Mesodermal cell (in vitro differentiated cells): ENCODE data around the gene KIAA1210.

Source experiments
- H3K27ac ChIP-seq: 2 replicates; pipeline ENCODE4 v1.7.0; 2013; ENCODE audit warnings: mild to moderate bottlenecking, low read depth, low read length, moderate library complexity; ENCODE audit not compliant: severe bottlenecking
- H3K36me3 ChIP-seq: 2 replicates; pipeline ENCODE4 v1.7.1; 2013; ENCODE audit warnings: mild to moderate bottlenecking, low read length, moderate library complexity; ENCODE audit not compliant: control insufficient read depth, insufficient read depth
- H3K4me1 ChIP-seq: one replicate; pipeline ENCODE4 v1.7.1; 2013; ENCODE audit warnings: mild to moderate bottlenecking, low read length; ENCODE audit not compliant: insufficient read depth, control insufficient read depth, poor library complexity, severe bottlenecking
- H3K4me3 ChIP-seq: 2 replicates; pipeline ENCODE4 v1.7.0; 2013; ENCODE audit warnings: low read length, control low read depth, mild to moderate bottlenecking; ENCODE audit not compliant: insufficient read depth, poor library complexity, severe bottlenecking; ENCODE audit errors: extremely low read depth
- H3K9me3 ChIP-seq: 2 replicates; pipeline ENCODE4 v1.7.1; 2013; ENCODE audit warnings: mild to moderate bottlenecking, low read length, moderate library complexity; ENCODE audit not compliant: control insufficient read depth
- WGBS, 2 experiments: methylation state at CpG; one replicate each; pipeline ENCODE4 v1.1.5; 2013; ENCODE audit warnings: missing lambda C conversion rate in 2 of 2; ENCODE audit not compliant: insufficient coverage in 2 of 2; 5-methylcytosine and 5-hydroxymethylcytosine counted together

KIAA1210 gene

GRCh38 chrX:119134466-119134865 lies 6.9 kb upstream of the KIAA1210 start:
- Histone ChIP-seq H3K36me3 (no peaks in the 10 kb centered on the region), H3K27ac (no peak overlapping the region), H3K4me1 (no peaks in the 10 kb centered on the region), H3K4me3 (no peak overlapping the region), H3K9me3 (no peaks in the 10 kb centered on the region)
- 100% methylated on average over 2 of the region's 2 CpGs for WGBS, 2 experiments

DNA sequence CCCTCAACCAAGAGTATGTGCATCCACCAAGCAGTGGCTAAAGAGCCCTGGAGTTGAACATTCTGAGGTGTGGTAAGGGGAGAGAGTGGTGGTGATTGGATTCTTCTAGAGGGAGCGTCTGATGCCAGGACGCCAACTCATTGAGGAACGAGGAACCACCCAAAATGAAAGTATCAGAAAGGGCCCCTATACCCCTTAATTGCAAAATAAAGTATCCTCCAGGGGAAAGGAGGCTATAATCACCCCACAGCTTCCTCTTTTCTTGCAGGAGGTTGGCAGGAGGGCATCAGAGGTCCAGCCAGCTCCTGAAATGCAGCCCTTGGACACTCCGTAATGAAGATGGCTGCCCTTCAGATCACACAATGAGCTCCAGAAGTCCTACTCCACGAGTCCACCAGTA lies 5.3 kb upstream of the KIAA1210 start:
- no peak overlapping the region for H3K4me3 ChIP-seq
- no peaks in the 10 kb centered on the region for H3K4me1 ChIP-seq
- no peak overlapping the region for H3K27ac ChIP-seq
- no peaks in the 10 kb centered on the region for H3K36me3 ChIP-seq
- WGBS, 2 experiments, result no CpG with 5 or more reads among the region's 5 CpGs
- no peaks in the 10 kb centered on the region for H3K9me3 ChIP-seq

- no peaks in the 10 kb centered on the region for H3K36me3 ChIP-seq
- no peak overlapping the region for H3K4me3 ChIP-seq
- 83% methylated on average over 1 of the region's 2 CpGs; no CpG with 5 or more reads in 1 of the 2 experiments for WGBS, 2 experiments
Observed at GRCh38 chrX:119132316-119132715, 4.7 kb upstream of the KIAA1210 start.

GRCh38 chrX:119130911-119131310 lies 3.3 kb upstream of the KIAA1210 start:
- WGBS, 2 experiments, result no CpG with 5 or more reads among the region's 2 CpGs
- no peaks in the 10 kb centered on the region for H3K36me3 ChIP-seq
- H3K9me3 ChIP-seq, result no peaks in the 10 kb centered on the region
- H3K4me1 ChIP-seq, result no peaks in the 10 kb centered on the region
- no peak overlapping the region for H3K27ac ChIP-seq
- no peak overlapping the region for H3K4me3 ChIP-seq

More at GRCh38 chrX:119132316-119132715, 4.7 kb upstream of the KIAA1210 start:
- Histone ChIP-seq H3K9me3 (no peaks in the 10 kb centered on the region), H3K4me1 (no peaks in the 10 kb centered on the region), H3K27ac (no peak overlapping the region)

DNA sequence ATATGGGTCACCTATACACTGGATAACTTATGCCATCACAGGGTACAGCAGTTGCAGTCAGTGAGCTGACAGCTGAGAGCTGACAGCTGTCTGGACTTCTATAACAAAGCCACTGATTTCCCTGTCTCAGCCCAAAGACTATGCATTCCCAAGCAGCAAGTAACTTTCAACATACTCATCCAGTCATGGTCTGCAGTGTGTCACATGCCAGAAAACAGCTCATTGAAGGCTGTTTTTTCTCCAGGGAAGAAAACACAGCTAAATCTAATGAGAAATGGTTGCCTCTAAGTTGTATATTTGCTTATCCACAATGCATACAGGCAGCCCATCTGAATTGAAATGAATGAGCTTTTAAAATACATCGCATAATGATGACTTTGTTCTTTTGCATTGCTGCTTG lies 6.3 kb downstream of the KIAA1210 start:
- H3K36me3 ChIP-seq, result no peaks in the 10 kb centered on the region
- H3K4me1 ChIP-seq, result peaks cover 6% of the 10 kb centered on the region
- no peak overlapping the region for H3K4me3 ChIP-seq
- peak overlapping the region; percentile 1 for H3K27ac ChIP-seq
- no CpG with 5 or more reads among the region's 1 CpG for WGBS, 2 experiments
- no peaks in the 10 kb centered on the region for H3K9me3 ChIP-seq

- Histone ChIP-seq H3K9me3 (no peaks in the 10 kb centered on the region), H3K27ac (no peak overlapping the region), H3K36me3 (no peaks in the 10 kb centered on the region), H3K4me3 (no peak overlapping the region), H3K4me1 (peaks cover 6% of the 10 kb centered on the region)
- WGBS, 2 experiments, result no CpG with 5 or more reads among the region's 6 CpGs
Observed at GRCh38 chrX:119118780-119119395, 8.7 kb downstream of the KIAA1210 start.

DNA sequence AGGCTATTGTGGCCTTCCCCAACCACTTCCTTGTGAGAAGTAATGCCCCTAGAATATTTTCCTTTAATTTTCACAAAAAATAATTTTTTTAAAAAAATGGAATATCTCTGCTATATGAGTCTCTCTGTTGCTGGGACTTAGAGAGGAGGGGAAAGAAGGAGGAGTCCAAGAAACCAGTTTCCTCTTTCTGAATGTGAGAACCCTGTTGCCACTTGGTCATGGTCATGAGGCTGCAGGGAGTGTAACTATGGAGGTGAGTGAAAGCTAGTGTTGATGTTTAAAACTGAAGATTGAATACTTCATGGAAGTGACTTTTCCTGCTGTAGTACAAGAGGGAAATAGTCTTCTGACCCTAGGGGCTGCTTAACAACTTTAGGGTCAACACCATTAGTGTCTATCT lies 20.4 kb downstream of the KIAA1210 start:
- Histone ChIP-seq H3K36me3 (no peaks in the 10 kb centered on the region), H3K4me3 (no peak overlapping the region), H3K9me3 (no peaks in the 10 kb centered on the region), H3K27ac (no peak overlapping the region), H3K4me1 (peaks cover 9% of the 10 kb centered on the region)

- Histone ChIP-seq H3K4me1 (peaks cover 9% of the 10 kb centered on the region), H3K36me3 (no peaks in the 10 kb centered on the region), H3K9me3 (no peaks in the 10 kb centered on the region), H3K27ac (no peak overlapping the region), H3K4me3 (no peak overlapping the region)
Observed at GRCh38 chrX:119105826-119106225, 21.8 kb downstream of the KIAA1210 start.

DNA sequence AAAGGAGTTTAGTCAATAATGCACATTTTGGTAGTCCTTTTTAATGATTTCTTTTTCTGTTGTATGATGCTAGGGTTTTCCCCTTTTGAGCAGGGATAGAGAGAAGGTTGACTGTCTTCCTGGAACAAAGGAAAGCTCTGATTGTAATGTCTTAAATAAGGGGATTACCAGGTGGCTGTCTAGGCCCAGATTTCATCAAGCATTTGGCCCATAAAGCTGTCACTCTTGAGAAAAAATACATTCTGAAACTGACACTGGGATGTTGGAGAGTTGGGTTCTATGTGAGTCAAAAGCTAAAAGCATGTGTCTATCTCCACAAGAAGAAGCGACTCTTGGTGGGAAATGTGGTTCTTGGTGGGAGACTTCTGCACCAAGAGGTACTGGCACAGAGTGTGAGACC lies 26.4 kb downstream of the KIAA1210 start:
- no CpG with 5 or more reads among the region's 1 CpG for WGBS, 2 experiments
- H3K36me3 ChIP-seq, result no peaks in the 10 kb centered on the region
- H3K27ac ChIP-seq, result no peak overlapping the region
- no peaks in the 10 kb centered on the region for H3K9me3 ChIP-seq
- H3K4me3 ChIP-seq, result no peak overlapping the region
- no peaks in the 10 kb centered on the region for H3K4me1 ChIP-seq

GRCh38 chrX:119095936-119096335 lies 31.7 kb downstream of the KIAA1210 start:
- Histone ChIP-seq H3K36me3 (no peaks in the 10 kb centered on the region), H3K4me1 (no peaks in the 10 kb centered on the region), H3K4me3 (no peak overlapping the region), H3K27ac (no peak overlapping the region), H3K9me3 (no peaks in the 10 kb centered on the region)

DNA sequence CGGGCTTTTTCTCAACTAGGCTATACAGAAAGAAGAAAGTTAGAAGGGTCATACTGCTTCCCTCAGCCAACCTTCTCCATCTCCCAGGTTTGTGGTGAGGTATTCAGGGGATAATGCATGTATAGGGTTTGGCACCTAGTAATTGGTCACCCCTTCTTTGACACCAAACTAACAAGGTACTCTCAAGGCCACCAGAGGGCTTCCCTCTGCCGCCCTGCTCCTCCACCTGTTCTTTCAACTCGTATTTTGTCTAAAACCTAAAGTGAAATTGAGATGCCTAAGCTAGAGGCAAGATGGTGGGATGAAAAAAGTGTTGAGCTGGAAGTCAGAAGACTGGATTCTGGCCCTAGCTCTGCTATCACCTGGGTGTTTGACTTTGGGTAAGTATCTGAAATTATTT lies 32.8 kb downstream of the KIAA1210 start:
- Histone ChIP-seq H3K4me1 (no peaks in the 10 kb centered on the region), H3K27ac (no peak overlapping the region), H3K9me3 (no peaks in the 10 kb centered on the region), H3K36me3 (no peaks in the 10 kb centered on the region), H3K4me3 (no peak overlapping the region)
- WGBS, 2 experiments, result no CpG with 5 or more reads among the region's 3 CpGs
